OCI-LY7 (cell line): ENCODE data around the gene ABI3. TPM values are rescaled to one million over a fixed set of nuclear protein-coding genes. Genes with fewer than 3 reads are reported as not detected.

ENCODE experiments used
- BruUV-seq: library from RNA; stranded (reverse); fragments of 400-500 nt; replicated peaks from 2 replicates; lab custom pipeline; 2021; lab: Mats Ljungman, UMichigan
- CTCF ChIA-PET: fragments of 300-600 bp; sonication (Branson Sonifier 250); formaldehyde crosslinking; loops from one replicate; lab custom pipeline; 2022; ENCODE audit warnings: antibody characterized with exemption; ENCODE audit not compliant: unreplicated experiment; lab: Charles Lee
- POLR2A ChIA-PET: fragments of 300-600 bp; sonication (Branson Sonifier 250); formaldehyde crosslinking; loops from one replicate; lab custom pipeline; 2022; ENCODE audit warnings: antibody characterized with exemption; lab: Charles Lee
- DNase-seq: peaks from one replicate; pipeline ENCODE4 v3.0.0-alpha.2; 2015; ENCODE audit warnings: low spot score
- H2AFZ ChIP-seq: fragments of 200-600 bp; sonication (generic), shearing (Covaris generic); 2 replicates; pipeline ENCODE4 v1.6.1; 2014; ENCODE audit warnings: mild to moderate bottlenecking, antibody characterized with exemption, low read length, moderate library complexity
- H3K27ac ChIP-seq: fragments of 200-600 bp; sonication (generic); 2 replicates; pipeline ENCODE4 v1.5.1; 2014; ENCODE audit warnings: mixed run types, low read depth, mild to moderate bottlenecking, moderate library complexity, low read length, inconsistent platforms; ENCODE audit not compliant: poor library complexity, severe bottlenecking
- H3K36me3 ChIP-seq: fragments of 200-600 bp; sonication (generic); 2 replicates; pipeline ENCODE4 v1.6.1; 2014; ENCODE audit warnings: mild to moderate bottlenecking, antibody characterized with exemption, low read length, moderate library complexity, mixed read lengths; ENCODE audit not compliant: insufficient read depth
- H3K4me1 ChIP-seq: fragments of 200-600 bp; sonication (generic); 2 replicates; pipeline ENCODE4 v1.5.1; 2014; ENCODE audit warnings: mild to moderate bottlenecking, low read length; ENCODE audit not compliant: insufficient read depth, poor library complexity, severe bottlenecking
- H3K4me2 ChIP-seq: fragments of 200-600 bp; sonication (generic); 2 replicates; pipeline ENCODE4 v1.6.1; 2014; ENCODE audit warnings: mild to moderate bottlenecking, low read length
- H3K4me3 ChIP-seq: fragments of 200-600 bp; sonication (generic); 2 replicates; pipeline ENCODE4 v1.5.1; 2014; ENCODE audit warnings: mild to moderate bottlenecking, low read depth, low read length; ENCODE audit not compliant: poor library complexity, severe bottlenecking
- H3K79me2 ChIP-seq: fragments of 200-600 bp; sonication (generic); 2 replicates; pipeline ENCODE4 v1.6.1; 2016; ENCODE audit warnings: low read depth, mild to moderate bottlenecking, low read length, moderate library complexity, mixed read lengths; ENCODE audit not compliant: insufficient read depth
- H3K9me2 ChIP-seq: fragments of 200-600 bp; sonication (generic); 2 replicates; pipeline ENCODE4 v1.6.1; 2016; ENCODE audit warnings: mild to moderate bottlenecking, low read length, mixed read lengths; ENCODE audit not compliant: insufficient read depth
- H3K9me3 ChIP-seq: fragments of 200-600 bp; sonication (generic); 2 replicates; pipeline ENCODE4 v1.6.1; 2014; ENCODE audit warnings: mild to moderate bottlenecking, mixed run types, low read length, mixed read lengths
- H4K20me1 ChIP-seq: fragments of 200-600 bp; sonication (generic); 2 replicates; pipeline ENCODE4 v1.6.1; 2014; ENCODE audit warnings: mild to moderate bottlenecking, antibody characterized with exemption, low read length, moderate library complexity, mixed read lengths; ENCODE audit not compliant: insufficient read depth
- EZH2phosphoT487 ChIP-seq: fragments of 200-600 bp; sonication (generic); IDR thresholded peaks from 2 replicates; pipeline ENCODE4 v1.6.1; 2018; ENCODE audit warnings: low read depth, borderline replicate concordance, mild to moderate bottlenecking, mixed run types, antibody characterized with exemption, low read length, moderate library complexity, mixed read lengths
- intact Hi-C: fragments of 100-400 bp; cut with micrococcal nuclease; formaldehyde crosslinking; loops from one replicate; pipeline ENCODE4 v1.10.0; 2022; ENCODE audit not compliant: unreplicated experiment
- total RNA-seq, 2 experiments: library from RNA; depleted of rRNA in 1 of 2; stranded (reverse); fragments of >200 nt in 1 of 2; shearing (Covaris generic) in 1 of 2; gene quantifications; 2 replicates each; pipeline ENCODE4 v1.2.3, GENCODE V29; 2014 to 2022
- TF ChIP-seq, protein P1 (sequence below): fragments of 200-600 bp; sonication (generic); conservative IDR thresholded peaks from 2 replicates; pipeline ENCODE4 v1.5.1; 2014; ENCODE audit warnings: mild to moderate bottlenecking, antibody characterized with exemption, low read length, moderate library complexity, mixed read lengths

The ABI3 gene
- total RNA-seq, 2 experiments from 2014 or later = 24.0 to 29.5 TPM

DNA sequence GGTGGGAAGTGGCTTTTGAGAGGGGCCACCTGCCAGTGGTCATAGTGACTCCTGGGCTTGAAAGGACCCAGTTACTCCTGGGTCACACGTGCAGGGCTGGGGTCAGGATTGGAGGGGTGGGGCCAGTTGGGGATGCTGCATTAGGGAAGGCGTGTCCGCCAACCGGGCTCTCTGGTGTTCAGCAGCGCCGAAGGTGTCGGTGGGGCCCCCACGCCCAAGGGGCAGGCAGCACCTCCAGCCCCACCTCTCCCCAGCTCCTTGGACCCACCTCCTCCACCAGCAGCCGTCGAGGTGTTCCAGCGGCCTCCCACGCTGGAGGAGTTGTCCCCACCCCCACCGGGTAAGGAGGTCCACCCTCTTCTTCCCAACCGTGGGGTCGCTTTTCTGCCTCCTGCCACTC is 9.5 kb downstream of the ABI3 start:
- intact Hi-C loops = loop anchor here (10.0 kb wide), 2 partner anchors 455 to 525 kb away; partner anchors contain the start of gene SPOP

DNA sequence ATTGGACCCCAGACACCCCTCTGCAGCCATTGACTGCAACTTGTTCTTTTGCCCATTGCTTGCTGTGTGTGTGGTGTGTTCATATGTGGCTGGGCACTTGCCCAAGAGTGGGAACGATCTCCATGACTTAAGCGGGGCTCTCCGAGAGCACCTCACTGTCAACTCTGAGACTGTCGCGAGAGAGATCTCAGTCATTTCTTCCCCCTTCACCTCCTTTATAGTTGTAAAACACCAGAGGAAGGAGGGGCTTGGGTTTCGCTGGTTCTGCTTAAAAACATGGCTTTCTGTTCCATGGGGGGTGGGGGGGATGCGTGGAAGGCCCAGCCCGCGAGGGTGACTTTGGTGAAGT is 12.6 kb downstream of the ABI3 start:
- Histone ChIP-seq H3K27ac (no peak overlapping the region), H3K9me2 (no peaks in the 10 kb centered on the region), H3K79me2 (no peaks in the 10 kb centered on the region), H4K20me1 (no peaks in the 10 kb centered on the region), H3K4me3 (no peak overlapping the region), H3K9me3 (no peaks in the 10 kb centered on the region), H3K4me2 (peak overlapping the region; percentile 53; the same call in 1 of the 2 replicates), H3K36me3 (peaks cover 43% of the 10 kb centered on the region), H2AFZ (no peak overlapping the region), H3K4me1 (peaks cover 33% of the 10 kb centered on the region)
- DNase-seq = no peak
- ChIA-PET POLR2A (no interaction called here), CTCF (interaction anchor here (1.3 kb wide), 1 partner anchor 11 kb away, joined by 4 read pairs; no protein-coding TSS in a partner anchor)
- intact Hi-C loops = no loop called here
- BruUV-seq = no TSS peak
- TF ChIP-seq EZH2phosphoT487 = no peak
- TF ChIP-seq, protein P1, sequence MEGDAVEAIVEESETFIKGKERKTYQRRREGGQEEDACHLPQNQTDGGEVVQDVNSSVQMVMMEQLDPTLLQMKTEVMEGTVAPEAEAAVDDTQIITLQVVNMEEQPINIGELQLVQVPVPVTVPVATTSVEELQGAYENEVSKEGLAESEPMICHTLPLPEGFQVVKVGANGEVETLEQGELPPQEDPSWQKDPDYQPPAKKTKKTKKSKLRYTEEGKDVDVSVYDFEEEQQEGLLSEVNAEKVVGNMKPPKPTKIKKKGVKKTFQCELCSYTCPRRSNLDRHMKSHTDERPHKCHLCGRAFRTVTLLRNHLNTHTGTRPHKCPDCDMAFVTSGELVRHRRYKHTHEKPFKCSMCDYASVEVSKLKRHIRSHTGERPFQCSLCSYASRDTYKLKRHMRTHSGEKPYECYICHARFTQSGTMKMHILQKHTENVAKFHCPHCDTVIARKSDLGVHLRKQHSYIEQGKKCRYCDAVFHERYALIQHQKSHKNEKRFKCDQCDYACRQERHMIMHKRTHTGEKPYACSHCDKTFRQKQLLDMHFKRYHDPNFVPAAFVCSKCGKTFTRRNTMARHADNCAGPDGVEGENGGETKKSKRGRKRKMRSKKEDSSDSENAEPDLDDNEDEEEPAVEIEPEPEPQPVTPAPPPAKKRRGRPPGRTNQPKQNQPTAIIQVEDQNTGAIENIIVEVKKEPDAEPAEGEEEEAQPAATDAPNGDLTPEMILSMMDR = no peak

More for the DNA sequence above, 9.5 kb downstream of the ABI3 start:
- no peak overlapping the region for H3K4me2 ChIP-seq
- ChIA-PET POLR2A (no interaction called here), CTCF (no interaction called here)
- H3K9me2 ChIP-seq = no peaks in the 10 kb centered on the region
- H3K36me3 ChIP-seq = peaks cover 67% of the 10 kb centered on the region
- peaks cover 15% of the 10 kb centered on the region for H3K79me2 ChIP-seq
- no peaks in the 10 kb centered on the region for H3K9me3 ChIP-seq
- no peak overlapping the region for H3K27ac ChIP-seq
- DNase-seq = no peak
- no peak for TF ChIP-seq EZH2phosphoT487
- TF ChIP-seq, protein P1 = peak; percentile 37; the same call in 1 of the 2 replicates
- H2AFZ ChIP-seq = no peak overlapping the region
- H4K20me1 ChIP-seq = no peaks in the 10 kb centered on the region
- peaks cover 64% of the 10 kb centered on the region for H3K4me1 ChIP-seq
- H3K4me3 ChIP-seq = no peak overlapping the region
- no TSS peak for BruUV-seq

DNA sequence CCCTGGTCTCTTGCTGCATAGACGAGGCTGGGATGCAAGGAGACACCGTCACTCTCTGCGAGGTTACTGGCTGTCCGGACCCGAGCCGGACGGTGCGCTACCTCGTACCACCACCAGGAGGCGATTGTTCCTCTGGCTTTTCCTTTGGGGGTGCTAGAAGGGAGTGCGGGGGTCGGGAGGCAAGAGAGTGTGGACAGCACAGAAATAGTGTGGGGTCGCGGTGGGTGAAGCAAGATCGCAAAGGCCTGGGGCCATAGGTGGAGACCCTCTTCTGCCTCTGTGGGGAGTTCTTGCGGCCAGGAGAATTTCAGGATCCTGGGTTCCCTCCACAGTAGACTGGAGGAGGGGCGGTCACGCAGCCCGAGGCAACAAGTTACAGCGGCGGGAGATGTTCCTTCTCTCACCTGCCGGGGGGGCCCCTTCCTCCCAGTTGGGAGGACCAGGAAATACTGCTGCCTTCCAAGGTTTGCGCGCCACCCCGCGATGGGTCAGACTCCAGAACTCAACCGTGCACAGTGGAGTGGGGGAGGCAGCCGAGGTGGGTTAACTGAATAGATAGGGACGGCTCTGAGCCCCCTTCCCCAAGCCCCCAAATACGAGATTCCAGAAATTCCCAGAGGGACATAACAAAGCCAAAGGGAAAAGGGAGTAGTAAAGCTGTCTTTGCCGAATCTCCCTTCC is 13.2 kb downstream of the ABI3 start:
- DNase-seq = peak; percentile 59
- BruUV-seq = no TSS peak
- Histone ChIP-seq H3K9me3 (no peaks in the 10 kb centered on the region), H3K79me2 (no peaks in the 10 kb centered on the region), H3K27ac (no peak overlapping the region), H3K4me2 (peak overlapping the region; percentile 53), H3K4me1 (peaks cover 28% of the 10 kb centered on the region), H3K9me2 (no peaks in the 10 kb centered on the region), H2AFZ (no peak overlapping the region), H4K20me1 (no peaks in the 10 kb centered on the region), H3K36me3 (peaks cover 38% of the 10 kb centered on the region), H3K4me3 (peak overlapping the region; percentile 35)
- TF ChIP-seq EZH2phosphoT487 = no peak
- TF ChIP-seq, protein P1 = peak; percentile 88
- ChIA-PET CTCF (no interaction called here), POLR2A (no interaction called here)
- intact Hi-C loops = no loop called here
